ENCODE results near the gene GSTA5.
"Not testable (repeated sequence)": the region's sequence is repeated elsewhere in the genome, so short reads cannot be mapped to it uniquely, and the experiment has no call there.

GSTA5 gene

DNA sequence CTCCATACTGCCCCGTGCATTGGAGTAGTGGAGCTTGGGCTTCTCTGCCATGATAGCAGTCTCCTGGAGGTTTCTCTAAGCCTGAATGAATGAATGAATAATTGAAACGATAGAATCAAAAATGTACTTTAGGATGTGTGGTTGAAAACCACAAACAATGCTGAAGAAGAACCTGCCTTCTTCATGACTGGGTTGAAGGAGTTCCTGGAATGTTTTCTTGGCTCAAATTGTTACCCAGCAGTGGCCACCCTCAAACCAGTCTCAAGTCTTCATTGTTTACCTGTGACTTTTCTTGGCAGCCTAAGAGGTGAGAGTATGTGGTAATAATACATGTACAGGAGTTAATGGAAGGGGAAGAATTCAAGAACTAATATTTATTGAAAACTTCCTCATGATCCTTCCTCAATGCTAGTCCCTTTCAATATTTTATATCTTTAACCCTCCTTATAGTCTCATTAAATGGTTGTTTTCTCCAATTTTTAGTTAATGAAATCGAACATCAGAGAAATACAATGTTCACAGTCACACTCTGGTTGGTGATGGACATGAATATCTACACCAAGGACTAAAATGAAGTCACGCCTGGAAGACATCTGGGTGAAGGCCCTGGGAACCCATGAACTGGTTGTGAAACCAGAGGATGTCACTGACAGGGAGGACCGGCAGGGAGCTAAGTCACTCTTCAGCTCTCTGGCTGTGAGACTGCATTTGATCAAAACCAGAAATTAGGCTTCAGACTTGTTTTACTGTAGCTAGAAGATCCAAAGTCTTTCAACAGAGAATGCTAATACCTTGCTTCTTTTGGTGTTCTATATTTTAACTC lies at the start of gene GSTA5:
GSTA5 (minus strand) TSS at position 51 of the 823 bp plus-strand sequence.
- no peak for DNase-seq

DNA sequence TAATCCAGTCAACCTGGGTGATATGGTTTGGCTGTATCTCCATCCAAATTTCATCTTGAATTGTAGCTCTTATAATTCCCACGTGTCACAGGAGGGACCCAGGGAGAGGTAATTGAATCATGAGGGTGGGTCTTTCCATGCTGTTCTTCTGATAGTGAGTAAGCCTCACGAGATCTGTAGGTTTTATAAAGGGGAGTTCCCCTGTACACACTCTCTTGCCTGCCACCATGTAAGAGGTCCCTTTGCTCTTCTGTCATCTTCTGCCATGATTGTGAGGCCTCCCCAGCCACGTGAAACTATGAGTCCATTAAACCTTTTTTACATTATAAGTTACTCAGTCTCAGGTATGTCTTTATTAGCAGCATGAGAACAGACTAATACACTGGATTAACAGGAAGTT lies 49.4 kb upstream of the GSTA5 start:
- DNase-seq: no peak

DNA sequence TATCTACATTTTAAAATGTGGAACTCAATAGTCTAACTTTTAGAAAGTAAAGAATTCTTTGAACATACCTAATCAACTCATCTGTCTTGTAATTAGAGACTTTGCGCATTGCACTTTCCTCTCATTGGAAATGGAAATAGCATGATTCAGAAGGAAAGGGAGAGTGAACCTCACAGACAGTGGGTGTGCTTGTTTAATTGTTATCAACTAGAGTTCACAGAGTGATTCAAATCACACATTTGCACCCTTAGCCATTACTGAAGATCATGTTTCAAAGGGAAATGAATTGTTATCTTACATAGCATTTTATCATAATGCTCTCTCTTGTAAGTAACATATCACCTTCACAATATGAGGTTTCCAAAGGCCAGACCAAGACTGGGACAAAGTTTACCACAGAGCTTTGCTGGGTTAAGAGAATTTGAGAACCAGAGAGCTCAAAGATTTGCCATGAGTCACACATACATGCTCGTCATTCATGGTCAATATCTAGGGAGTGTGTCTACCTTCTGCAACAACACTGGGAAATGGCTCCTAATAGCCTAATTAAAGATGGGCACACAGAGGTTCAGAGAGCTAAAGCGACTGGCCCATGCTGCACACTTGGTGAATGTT lies 47.4 kb upstream of the GSTA5 start:
- DNase-seq: no peak

DNA sequence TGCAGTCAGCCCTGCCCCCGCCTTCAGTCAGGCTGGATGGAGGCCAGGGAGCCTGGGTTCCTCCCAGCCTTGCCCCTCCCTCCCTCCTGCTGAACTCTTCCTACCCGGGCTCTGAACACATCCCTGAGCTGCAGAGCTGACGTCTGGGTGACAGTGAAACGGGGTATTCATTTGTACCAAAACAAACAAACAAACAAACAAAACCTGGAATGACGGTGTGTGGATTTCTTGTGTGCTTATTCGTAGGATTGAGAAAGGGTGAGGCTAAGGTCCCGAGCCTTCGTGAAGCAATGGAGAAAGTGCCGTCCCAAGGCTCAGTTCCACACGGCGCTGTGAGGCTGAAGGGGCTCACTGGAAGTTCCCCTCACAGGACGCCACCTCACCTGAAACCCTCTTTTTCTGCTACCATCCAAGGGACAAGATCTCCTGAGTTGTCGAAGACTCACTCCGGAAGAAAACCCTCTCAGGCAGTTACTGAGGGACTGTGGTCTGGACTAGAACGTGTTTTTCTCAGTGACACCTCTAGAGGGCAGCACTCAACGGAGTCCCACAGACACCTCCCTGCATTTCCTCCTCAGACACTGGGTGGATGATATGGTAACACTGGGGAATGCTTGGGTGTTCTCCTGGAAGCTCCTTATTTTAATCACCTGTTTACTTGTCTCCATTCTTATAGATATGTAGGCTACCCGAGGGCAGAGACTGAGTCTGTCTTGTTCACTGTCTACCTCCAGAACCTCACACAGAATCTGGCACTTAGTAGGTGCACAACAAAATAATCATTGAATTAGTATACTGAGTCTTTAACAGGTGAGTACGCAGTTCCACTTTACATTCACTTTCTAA lies 41.6 kb upstream of the GSTA5 start:
- peak; percentile 9 to 29 (median 16) for DNase-seq

DNA sequence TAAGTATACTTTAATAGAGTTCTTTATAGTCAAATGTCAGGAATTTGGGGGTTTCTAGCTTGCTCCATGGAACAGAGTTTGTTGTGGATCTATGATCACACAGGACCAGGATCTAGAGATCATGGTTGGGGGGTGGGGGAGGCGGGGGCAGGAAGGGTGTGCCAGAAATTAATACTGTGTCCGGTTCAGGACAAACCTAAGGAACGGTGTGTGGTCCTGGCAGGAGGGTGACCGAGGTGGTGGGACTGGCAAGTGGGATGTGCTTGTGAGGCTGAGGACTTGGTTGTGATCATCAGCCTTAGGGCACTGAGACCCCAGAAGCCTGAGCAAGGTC lies 41.0 kb upstream of the GSTA5 start:
- no peak for DNase-seq

DNA sequence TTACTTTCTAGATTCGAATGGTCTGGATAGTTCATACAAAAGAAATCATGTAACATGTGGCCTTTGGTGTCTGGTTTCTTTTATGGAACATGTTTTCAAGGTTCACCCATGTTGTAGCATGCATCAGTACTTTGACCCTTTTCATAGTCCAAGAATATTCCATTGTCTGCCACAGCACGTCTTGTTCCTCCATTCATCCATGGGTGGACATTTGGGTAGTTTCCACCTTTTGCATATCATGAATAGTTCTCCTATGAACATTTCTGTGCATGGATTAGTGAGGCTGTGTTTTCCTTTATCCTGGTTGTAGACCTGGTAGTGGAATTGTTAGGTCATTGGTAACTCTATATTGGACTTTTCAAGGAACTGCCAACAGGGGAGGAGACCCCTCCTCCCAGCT lies 37.2 kb upstream of the GSTA5 start:
- DNase-seq: no peak

DNA sequence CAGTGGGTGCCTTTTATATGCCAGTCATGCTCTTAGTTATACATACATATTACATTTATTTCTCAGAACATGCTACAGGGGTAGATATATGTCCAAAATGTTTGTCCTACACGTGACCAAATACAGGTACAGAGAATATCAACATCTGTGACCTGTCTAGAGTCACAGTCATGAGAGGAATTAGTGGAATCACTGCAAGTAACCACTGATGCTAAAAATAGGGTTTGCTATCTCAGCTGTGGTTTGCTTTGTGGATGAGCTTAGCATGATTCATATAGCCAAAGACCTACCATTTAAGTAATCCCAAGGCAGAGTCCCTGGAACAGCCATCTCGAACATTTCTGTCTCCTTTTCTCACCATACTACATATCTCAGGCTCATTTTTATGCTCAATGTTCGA lies 36.6 kb upstream of the GSTA5 start:
- no peak for DNase-seq

DNA sequence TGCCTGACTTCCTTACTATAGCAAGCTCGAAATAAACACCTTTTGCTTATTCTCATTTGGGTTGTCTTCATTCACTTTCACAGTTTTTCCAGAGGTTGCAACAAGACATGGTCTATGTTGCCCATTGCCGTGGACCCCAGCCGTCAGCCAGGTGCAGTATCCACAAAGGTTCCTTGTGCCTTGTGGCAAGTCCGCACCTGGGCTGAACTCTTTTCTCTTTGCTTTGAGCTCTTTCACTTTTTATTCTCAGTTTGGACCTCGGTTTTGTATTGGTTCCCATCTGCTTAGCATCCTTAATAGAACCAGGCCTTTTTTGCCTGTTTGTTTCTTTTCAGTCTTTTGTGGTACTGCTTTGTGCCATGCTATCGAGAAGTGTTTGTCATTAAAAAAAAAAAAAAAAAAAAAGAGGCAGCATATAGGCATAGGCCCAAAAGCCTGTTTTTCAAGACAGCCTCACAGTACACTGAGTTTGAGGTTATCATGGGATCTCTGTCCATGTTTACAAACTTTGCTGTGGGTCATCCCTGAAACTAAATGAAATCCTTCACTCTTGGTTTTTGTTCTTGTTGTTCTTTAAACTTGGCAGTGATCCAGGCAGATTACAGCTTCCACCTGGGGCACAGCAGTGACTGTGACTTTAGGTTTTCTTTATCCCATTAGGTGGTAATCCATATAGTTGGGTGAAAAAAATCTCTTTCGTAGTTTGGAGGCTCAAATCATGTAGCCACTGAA lies 35.6 kb upstream of the GSTA5 start:
- no peak for DNase-seq

DNA sequence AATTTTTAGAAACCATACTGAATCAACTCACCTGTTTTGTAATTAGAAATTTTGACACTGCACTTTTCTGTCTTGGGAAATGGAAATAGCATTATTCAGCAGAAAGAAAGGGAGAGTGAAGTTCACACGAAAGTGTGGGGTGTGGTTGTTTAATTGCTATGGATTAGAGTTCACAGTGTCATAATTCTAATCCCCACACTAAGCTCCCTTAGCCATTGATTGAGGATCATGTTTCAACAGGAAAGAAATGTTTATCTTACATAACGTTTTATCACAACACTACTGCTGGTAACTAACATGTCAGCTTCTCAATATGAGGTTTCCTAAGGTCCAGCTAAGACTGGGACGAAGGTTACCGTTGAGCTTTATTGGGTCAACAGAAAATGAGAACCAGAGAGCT lies 31.4 kb upstream of the GSTA5 start:
- DNase-seq: no peak

DNA sequence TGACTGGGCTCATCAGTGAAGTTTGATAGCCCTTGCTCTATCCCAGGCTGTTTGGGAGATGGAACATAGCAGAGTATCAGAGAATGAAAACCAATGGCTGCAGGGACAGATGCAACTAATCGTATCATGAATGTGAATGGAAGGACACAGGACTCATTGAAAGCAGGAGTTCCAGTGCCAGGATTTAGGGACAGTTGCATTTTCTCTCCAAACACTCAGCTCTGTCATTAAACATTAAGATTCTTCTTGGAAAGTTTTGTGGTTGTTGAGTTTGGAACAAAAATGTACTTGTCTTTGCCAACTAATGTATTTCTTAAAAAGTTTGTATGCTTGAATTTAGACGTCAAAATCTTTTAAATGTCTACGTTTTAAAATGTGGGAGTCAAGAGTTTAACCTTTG lies 31.0 kb upstream of the GSTA5 start:
- no peak for DNase-seq

DNA sequence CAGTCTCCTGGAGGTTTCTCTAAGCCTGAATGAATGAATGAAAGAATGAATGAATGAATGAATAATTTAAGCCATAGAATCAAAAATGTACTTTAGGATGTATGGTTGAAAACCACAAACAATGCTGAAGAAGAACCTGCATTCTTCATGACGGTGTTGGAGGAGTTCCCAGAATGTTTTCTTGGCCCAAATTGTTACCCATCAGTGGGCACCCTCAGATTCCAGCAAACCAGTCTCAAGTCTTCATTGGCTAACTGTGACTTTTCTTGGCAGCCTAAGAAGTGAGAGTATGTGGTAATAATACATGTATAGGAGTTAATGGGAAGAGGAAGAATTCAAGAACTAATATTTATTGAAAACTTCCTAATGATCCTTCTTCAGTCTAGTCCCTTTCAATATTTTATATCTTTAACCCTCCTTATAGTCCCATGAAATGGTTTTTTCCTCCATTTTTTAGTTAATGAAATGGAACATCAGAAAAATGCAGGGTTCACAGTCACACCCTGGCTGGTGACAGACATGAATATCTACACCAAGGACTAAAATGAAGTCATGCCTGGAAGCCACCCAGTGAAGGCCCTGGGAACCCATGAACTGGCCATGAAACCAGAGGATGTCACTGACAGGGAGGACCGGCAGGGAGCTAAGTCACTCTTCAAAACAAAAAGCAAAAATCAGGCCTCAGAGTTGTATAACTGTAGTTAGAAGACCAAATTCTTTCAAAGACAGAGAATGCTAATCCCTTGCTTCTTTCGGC lies 29.9 kb upstream of the GSTA5 start:
- DNase-seq: not testable (repeated sequence)

DNA sequence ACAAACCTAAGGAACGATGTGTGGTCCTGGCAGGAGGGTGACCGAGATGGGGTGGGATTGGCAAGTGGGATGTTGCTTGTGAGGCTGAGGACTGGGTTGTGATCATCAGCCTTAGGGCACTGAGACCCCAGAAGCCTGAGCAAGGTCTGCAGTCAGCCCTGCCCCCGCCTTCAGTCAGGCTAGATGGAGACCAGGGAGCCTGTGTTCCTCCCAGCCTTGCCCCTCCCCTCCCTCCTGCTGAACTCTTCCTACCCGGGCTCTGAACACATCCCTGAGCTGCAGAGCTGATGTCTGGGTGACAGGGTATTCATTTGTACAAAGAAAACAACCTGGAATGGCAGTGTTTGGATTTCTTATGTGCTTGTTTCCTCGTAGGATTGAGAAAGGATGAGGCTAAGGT lies 28.3 kb upstream of the GSTA5 start:
- DNase-seq: not testable (repeated sequence)

DNA sequence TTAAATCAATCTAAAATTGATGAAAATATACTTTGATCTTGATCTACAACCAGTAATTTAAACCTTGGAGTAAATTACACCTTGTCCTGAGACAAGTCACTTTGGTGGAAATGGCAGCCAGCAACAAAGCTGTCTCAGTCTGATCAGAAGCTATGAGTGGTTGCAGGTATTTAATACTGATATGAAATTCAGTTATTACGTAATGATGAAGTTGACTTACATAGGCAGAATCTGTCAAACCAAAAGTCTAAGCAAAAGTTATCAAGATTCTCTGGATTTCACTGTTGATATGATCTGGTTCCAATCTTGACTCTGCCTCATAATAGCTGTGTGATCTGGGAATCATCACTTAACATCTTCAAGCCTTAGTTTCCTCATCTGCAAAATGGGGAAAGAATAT lies 27.6 kb upstream of the GSTA5 start:
- DNase-seq: no peak

DNA sequence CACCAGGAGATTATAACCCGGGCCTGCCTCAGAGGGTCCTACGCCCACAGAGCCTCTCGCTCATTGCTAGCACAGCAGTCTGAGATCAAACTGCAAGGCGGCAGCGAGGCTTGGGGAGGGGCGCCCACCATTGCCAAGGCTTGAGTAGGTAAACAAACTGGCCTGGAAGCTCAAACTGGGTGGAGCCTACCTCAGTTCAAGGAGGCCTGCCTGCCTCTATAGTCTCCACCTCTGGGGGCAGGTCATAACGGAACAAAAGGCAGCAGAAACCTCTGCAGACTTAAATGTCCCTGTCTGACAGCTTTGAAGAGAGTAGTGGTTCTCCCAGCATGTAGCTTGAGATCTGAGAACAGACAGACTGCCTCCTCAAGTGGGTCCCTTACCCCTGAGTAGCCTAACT lies 20.5 kb upstream of the GSTA5 start:
- DNase-seq: not testable (repeated sequence)

DNA sequence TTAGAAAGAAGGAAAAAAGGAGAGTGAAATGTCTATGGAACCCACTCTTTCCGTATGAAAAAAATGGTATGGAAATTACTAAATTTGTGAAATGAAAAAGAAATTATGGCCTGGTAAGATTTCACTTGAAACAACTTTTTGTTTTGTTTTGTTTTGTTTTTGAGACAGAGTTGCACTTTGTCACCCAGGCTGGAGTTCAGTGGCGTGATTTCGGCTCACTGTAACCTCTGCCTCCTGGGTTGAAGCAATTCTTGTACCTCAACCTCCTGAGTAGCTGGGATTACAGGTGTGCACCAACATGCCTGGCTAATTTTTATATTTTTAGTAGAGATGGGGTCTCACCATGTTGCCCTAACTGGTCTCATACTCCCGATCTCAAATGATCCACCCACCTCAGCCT lies 17.8 kb upstream of the GSTA5 start:
- DNase-seq: no peak

DNA sequence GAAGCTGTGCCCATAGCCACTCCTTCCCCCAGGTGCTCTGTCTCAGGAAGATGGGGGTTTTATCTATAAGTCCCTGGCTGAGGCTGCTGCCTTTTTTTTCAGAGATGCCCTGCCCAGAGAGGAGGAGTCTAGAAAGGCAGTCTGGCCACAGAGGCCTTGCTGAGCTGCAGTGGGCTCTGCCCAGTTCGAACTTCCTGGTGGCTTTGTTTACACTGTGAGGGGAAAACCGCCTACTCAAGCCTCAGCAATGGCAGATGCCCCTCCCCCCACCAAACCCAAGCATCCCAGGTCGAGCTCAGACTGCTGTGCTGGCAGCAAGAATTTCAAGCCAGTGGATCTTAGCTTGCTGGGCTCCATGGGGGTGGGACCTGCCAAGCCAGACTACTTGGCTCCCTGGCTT lies 15.5 kb upstream of the GSTA5 start:
- DNase-seq: not testable (repeated sequence)

DNA sequence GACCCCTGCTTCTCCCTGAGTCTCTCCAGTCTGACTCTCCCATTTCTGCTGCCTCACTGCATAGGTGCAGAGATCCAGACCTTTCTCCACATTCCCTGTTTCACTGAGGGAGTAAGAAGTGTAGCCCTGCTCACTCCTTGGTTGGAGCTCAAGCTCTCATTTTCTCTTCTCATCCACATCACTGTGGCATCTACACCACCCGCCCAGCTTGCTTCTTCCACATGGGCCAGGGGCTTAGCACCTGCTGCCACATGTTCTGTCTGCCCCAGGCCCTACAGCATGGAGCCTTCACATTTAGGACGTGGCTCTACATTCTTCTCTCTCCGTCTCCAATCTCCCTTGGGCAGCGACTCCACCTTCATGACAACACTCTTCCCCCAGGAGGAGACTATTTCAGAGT lies 8.5 kb upstream of the GSTA5 start:
- DNase-seq: no peak

DNA sequence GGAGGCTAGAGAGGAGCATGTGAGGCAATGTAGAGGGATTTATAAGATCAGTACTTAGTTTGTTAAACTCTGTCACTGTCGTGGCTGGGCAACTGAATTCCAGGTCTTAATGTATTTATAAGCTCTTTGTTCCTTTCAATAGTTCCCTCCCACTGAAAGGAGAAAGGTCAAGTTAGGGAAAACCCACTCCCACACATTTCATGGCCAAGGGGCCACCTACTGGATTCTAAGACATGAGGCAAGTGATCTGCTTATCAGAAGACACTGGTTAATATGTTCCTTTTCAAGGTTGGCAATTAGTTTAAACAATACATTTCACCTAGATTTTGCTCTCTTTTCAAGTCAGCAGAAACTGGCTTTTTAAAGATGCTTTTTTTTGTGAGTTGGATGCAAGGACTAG lies 5.4 kb upstream of the GSTA5 start:
- DNase-seq: no peak

DNA sequence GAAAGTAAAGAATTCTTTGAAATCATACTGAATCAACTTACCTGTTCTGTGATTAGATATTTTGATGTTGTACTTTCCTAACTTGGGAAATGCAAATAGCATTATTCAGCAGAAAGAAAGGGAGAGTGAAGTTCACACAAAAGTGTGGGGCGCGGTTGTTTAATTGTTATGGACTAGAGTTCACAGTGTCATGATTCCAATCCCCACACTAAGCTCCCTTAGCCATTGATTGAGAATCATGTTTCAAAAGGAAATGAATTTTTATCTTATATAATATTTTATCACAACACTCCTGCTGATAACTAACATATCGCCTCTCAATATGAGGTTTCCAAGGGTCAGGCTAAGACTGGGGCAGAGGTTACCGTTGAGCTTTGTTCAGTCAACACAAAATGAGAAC lies 3.0 kb upstream of the GSTA5 start:
- DNase-seq: no peak

DNA sequence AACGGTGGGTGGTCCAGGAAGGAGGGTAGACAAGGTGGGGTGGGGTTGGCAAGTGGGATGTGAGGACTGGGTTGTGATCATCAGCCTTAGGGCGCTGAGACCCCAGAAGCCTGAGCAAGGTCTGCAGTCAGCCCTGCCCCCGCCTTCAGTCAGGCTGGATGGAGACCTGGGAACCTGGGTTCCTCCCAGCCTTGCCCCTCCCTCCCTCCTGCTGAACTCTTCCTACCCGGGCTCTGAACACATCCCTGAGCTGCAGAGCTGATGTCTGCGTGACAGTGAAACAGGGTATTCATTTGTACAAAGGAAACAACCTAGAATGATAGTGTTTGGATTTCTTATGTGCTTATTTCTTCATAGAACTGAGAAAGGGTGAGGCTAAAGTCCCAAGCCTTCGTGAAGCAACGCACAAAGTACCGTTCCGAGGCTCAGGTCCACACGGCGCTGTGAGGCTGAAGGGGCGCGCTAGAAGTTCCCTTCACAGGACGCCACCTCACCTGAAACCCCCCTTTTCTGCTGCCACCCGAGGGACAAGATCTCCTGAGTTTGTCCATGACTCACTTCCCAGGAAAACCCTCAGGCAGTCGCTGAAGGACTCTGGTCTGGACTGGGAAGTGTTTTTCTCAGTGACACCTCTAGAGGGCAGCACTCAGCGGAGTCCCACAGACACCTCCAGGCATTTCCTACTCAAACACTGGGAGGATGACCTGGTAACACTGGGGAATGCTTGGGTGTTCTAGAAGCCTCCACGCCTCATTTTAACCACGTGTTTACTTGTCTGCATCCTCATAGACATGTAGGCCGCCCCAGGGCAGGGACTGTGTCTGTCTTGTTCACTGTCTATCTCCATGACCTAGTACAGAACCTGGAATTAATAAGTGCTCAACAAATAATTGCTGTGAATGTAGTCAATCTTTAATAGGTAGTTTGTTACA lies 1.2 kb downstream of the GSTA5 start:
- DNase-seq: peak in 2 of 4 experiments; percentile 5 to 19

DNA sequence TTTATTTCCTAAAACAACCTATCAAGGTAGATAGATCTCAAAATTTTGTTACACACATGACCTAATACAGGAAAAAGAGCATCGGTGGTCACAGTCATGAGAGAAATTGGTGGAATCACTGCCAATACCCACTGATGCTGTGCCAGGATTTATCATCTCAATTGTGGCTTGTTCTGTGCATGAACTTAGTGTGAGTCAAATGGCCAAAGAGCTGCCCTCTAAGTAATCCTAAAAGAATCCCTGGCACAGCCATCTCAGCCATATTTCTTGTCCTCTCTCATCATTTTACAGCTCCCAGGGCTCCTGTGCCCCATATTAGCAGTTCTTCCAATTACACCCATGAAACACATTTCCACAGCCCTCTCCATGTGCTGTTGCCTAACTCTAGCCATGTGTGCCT lies 6.1 kb downstream of the GSTA5 start:
- no peak for DNase-seq
